ENCODE data around the gene ZBED3. TPM values are rescaled to one million over a fixed set of nuclear protein-coding genes. Genes with fewer than 3 reads are reported as not detected.

Gene ZBED3
- total and polyA plus RNA-seq, 2 of the 8 experiments (the other 6 are each of a cell fraction or from before 2014, with no cell fraction given): 7.9 to 9.4 TPM

DNA sequence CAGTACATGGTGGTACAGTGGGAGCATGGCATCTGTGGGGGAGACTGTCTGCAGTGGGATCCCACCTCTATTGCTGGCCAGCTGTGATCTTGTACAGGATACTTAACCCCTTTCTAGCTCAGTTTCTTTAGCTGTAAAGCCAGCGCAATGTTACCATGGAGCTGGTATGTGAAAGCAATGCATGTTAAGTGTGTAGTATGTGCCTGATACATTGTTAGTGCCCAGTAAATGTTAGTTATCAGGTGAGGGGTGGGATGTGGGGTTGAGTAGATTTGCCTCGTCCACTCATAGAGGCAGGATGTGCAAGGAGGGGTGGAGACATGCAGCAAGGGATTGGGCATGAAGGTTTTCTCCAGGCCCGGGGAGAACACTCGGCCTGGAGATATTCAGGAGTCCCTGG is 12.3 kb downstream of the ZBED3 start (continued):
- TF ChIP-seq, protein P1, sequence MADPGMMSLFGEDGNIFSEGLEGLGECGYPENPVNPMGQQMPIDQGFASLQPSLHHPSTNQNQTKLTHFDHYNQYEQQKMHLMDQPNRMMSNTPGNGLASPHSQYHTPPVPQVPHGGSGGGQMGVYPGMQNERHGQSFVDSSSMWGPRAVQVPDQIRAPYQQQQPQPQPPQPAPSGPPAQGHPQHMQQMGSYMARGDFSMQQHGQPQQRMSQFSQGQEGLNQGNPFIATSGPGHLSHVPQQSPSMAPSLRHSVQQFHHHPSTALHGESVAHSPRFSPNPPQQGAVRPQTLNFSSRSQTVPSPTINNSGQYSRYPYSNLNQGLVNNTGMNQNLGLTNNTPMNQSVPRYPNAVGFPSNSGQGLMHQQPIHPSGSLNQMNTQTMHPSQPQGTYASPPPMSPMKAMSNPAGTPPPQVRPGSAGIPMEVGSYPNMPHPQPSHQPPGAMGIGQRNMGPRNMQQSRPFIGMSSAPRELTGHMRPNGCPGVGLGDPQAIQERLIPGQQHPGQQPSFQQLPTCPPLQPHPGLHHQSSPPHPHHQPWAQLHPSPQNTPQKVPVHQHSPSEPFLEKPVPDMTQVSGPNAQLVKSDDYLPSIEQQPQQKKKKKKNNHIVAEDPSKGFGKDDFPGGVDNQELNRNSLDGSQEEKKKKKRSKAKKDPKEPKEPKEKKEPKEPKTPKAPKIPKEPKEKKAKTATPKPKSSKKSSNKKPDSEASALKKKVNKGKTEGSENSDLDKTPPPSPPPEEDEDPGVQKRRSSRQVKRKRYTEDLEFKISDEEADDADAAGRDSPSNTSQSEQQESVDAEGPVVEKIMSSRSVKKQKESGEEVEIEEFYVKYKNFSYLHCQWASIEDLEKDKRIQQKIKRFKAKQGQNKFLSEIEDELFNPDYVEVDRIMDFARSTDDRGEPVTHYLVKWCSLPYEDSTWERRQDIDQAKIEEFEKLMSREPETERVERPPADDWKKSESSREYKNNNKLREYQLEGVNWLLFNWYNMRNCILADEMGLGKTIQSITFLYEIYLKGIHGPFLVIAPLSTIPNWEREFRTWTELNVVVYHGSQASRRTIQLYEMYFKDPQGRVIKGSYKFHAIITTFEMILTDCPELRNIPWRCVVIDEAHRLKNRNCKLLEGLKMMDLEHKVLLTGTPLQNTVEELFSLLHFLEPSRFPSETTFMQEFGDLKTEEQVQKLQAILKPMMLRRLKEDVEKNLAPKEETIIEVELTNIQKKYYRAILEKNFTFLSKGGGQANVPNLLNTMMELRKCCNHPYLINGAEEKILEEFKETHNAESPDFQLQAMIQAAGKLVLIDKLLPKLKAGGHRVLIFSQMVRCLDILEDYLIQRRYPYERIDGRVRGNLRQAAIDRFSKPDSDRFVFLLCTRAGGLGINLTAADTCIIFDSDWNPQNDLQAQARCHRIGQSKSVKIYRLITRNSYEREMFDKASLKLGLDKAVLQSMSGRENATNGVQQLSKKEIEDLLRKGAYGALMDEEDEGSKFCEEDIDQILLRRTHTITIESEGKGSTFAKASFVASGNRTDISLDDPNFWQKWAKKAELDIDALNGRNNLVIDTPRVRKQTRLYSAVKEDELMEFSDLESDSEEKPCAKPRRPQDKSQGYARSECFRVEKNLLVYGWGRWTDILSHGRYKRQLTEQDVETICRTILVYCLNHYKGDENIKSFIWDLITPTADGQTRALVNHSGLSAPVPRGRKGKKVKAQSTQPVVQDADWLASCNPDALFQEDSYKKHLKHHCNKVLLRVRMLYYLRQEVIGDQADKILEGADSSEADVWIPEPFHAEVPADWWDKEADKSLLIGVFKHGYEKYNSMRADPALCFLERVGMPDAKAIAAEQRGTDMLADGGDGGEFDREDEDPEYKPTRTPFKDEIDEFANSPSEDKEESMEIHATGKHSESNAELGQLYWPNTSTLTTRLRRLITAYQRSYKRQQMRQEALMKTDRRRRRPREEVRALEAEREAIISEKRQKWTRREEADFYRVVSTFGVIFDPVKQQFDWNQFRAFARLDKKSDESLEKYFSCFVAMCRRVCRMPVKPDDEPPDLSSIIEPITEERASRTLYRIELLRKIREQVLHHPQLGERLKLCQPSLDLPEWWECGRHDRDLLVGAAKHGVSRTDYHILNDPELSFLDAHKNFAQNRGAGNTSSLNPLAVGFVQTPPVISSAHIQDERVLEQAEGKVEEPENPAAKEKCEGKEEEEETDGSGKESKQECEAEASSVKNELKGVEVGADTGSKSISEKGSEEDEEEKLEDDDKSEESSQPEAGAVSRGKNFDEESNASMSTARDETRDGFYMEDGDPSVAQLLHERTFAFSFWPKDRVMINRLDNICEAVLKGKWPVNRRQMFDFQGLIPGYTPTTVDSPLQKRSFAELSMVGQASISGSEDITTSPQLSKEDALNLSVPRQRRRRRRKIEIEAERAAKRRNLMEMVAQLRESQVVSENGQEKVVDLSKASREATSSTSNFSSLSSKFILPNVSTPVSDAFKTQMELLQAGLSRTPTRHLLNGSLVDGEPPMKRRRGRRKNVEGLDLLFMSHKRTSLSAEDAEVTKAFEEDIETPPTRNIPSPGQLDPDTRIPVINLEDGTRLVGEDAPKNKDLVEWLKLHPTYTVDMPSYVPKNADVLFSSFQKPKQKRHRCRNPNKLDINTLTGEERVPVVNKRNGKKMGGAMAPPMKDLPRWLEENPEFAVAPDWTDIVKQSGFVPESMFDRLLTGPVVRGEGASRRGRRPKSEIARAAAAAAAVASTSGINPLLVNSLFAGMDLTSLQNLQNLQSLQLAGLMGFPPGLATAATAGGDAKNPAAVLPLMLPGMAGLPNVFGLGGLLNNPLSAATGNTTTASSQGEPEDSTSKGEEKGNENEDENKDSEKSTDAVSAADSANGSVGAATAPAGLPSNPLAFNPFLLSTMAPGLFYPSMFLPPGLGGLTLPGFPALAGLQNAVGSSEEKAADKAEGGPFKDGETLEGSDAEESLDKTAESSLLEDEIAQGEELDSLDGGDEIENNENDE (IDR thresholded peaks at IDR 0.05; ENCODE audit: insufficient replicate concordance, low read length): no peak
- TF ChIP-seq SRF (IDR thresholded peaks at IDR 0.05; ENCODE audit: low read depth, low read length): no peak
- TF ChIP-seq TAF7 (optimal IDR thresholded peaks at IDR 0.05; ENCODE audit: borderline replicate concordance, low read depth, low read length): no peak
- no peak for TF ChIP-seq POLR2AphosphoS5 (IDR thresholded peaks at IDR 0.05; ENCODE audit: low read depth, low read length)
- no peak for TF ChIP-seq TBP (IDR thresholded peaks at IDR 0.05; ENCODE audit: low read depth, low read length)
- TF ChIP-seq KDM5A (IDR thresholded peaks at IDR 0.05; ENCODE audit: low read length): no peak
- no peak for TF ChIP-seq EZH2 (IDR thresholded peaks at IDR 0.05; ENCODE audit: low read depth, low read length, severe bottlenecking)
- no peak for TF ChIP-seq BCL11A (IDR thresholded peaks at IDR 0.05; ENCODE audit: low read depth in 2 of 2, low read length in 2 of 2)
- TF ChIP-seq RXRA (IDR thresholded peaks at IDR 0.05; ENCODE audit: insufficient read depth, low read depth, low read length): no peak
- no peak for TF ChIP-seq JUND (IDR thresholded peaks at IDR 0.05; ENCODE audit: low read length)
- no peak for TF ChIP-seq EP300 (IDR thresholded peaks at IDR 0.05; ENCODE audit: borderline replicate concordance in 1 of 2, low read depth in 2 of 2, low read length in 2 of 2)
- no peak for TF ChIP-seq SIX5 (IDR thresholded peaks at IDR 0.05; ENCODE audit: low read depth, low read length)
